ENCODE data around the gene ISCA1.

ISCA1 gene

DNA sequence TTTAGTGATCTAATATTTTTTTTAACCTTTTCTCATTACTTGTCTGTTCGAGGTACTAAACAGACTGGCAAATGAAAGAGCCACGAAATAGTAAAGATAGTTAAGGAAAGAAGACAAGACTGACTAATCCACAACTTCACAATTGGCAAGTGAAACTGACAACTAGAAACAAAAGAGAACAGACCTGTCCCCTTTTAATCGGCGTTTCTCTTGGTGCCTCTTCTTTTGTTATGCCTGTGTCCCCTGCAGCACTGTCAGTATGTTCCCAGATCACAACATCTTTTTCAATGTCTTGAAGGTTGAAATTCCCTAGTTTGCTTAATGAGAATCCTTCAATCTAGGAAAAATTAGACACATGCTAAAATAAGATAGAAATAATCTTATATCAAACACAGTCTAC, 45.8 kb upstream of the ISCA1 start:
- TF ChIP-seq, protein P1, sequence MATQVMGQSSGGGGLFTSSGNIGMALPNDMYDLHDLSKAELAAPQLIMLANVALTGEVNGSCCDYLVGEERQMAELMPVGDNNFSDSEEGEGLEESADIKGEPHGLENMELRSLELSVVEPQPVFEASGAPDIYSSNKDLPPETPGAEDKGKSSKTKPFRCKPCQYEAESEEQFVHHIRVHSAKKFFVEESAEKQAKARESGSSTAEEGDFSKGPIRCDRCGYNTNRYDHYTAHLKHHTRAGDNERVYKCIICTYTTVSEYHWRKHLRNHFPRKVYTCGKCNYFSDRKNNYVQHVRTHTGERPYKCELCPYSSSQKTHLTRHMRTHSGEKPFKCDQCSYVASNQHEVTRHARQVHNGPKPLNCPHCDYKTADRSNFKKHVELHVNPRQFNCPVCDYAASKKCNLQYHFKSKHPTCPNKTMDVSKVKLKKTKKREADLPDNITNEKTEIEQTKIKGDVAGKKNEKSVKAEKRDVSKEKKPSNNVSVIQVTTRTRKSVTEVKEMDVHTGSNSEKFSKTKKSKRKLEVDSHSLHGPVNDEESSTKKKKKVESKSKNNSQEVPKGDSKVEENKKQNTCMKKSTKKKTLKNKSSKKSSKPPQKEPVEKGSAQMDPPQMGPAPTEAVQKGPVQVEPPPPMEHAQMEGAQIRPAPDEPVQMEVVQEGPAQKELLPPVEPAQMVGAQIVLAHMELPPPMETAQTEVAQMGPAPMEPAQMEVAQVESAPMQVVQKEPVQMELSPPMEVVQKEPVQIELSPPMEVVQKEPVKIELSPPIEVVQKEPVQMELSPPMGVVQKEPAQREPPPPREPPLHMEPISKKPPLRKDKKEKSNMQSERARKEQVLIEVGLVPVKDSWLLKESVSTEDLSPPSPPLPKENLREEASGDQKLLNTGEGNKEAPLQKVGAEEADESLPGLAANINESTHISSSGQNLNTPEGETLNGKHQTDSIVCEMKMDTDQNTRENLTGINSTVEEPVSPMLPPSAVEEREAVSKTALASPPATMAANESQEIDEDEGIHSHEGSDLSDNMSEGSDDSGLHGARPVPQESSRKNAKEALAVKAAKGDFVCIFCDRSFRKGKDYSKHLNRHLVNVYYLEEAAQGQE (IDR thresholded peaks at IDR 0.05; ENCODE audit: insufficient replicate concordance, low read depth), result no peak
- TF ChIP-seq SPI1 (IDR thresholded peaks at IDR 0.05; ENCODE audit: borderline replicate concordance, low read depth), result no peak
- no peak for TF ChIP-seq GABPA (IDR thresholded peaks at IDR 0.05; ENCODE audit: low read depth)

GRCh38 chr9:86326536-86326935, 44.2 kb upstream of the ISCA1 start:
- Histone ChIP-seq H3K27me3 (ENCODE audit: insufficient read depth, poor library complexity, severe bottlenecking) (no peaks in the 10 kb centered on the region), H3K27ac (replicated peaks) (no peak overlapping the region), H3K4me3 (replicated peaks; ENCODE audit: insufficient read depth, low read length) (no peak overlapping the region)
- no peak for DNase-seq (ENCODE audit: low read depth in 1 of 2, low spot score in 1 of 2)
- no peak for TF ChIP-seq GABPA (IDR thresholded peaks at IDR 0.05; ENCODE audit: low read depth)
- no peak for TF ChIP-seq POLR2AphosphoS5 (IDR thresholded peaks at IDR 0.05; ENCODE audit: low read depth)
- TF ChIP-seq SPI1 (IDR thresholded peaks at IDR 0.05; ENCODE audit: borderline replicate concordance, low read depth), result no peak
- TF ChIP-seq CTCF (IDR thresholded peaks at IDR 0.05; ENCODE audit: insufficient read depth, low read length), result no peak
- TF ChIP-seq, protein P1 (IDR thresholded peaks at IDR 0.05; ENCODE audit: insufficient replicate concordance, low read depth), result no peak

More for the DNA sequence above, 45.8 kb upstream of the ISCA1 start:
- no peak for DNase-seq (ENCODE audit: low read depth in 1 of 2, low spot score in 1 of 2)
- H3K27ac ChIP-seq (replicated peaks), result no peak overlapping the region
- H3K27me3 ChIP-seq (ENCODE audit: insufficient read depth, poor library complexity, severe bottlenecking), result no peaks in the 10 kb centered on the region
- H3K4me3 ChIP-seq (replicated peaks; ENCODE audit: insufficient read depth, low read length), result no peak overlapping the region

DNA sequence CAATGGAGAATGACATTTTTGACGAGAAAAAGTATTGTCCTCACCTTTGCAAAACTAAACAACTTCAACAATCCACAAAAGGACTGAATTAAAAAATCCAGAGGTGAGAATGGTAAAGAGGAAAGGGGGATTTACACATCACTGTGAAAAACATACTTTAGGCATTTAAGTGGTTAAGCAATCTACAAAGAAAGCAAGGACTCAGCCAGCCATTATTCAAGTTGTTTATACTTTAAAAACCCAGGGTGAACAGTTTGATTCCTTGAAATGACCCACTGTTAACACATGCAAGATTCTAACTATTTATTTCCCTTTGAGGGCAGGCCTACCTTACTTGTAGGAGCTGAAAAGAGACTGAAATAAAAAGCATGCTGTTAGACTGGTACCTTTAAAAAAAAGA, 42.6 kb upstream of the ISCA1 start:
- TF ChIP-seq, protein P1 (IDR thresholded peaks at IDR 0.05; ENCODE audit: insufficient replicate concordance, low read depth), result no peak
- TF ChIP-seq GABPA (IDR thresholded peaks at IDR 0.05; ENCODE audit: low read depth) (no peak), POLR2AphosphoS5 (IDR thresholded peaks at IDR 0.05; ENCODE audit: low read depth) (no peak), SPI1 (IDR thresholded peaks at IDR 0.05; ENCODE audit: borderline replicate concordance, low read depth) (no peak), CTCF (IDR thresholded peaks at IDR 0.05; ENCODE audit: insufficient read depth, low read length) (no peak)
- DNase-seq (ENCODE audit: low read depth in 1 of 2, low spot score in 1 of 2), result no peak
- Histone ChIP-seq H3K27ac (replicated peaks) (no peak overlapping the region), H3K27me3 (ENCODE audit: insufficient read depth, poor library complexity, severe bottlenecking) (no peaks in the 10 kb centered on the region), H3K4me3 (replicated peaks; ENCODE audit: insufficient read depth, low read length) (no peak overlapping the region)
